Astrocyte of the cerebellum (primary cell): ENCODE results near the gene MYMK.
"Not testable (repeated sequence)": the region's sequence is repeated elsewhere in the genome, so short reads cannot be mapped to it uniquely, and the experiment has no call there.

Source experiments
- DNase-seq: peaks from one replicate; pipeline ENCODE4 v3.0.0-alpha.2; 2011; ENCODE audit warnings: low read depth
- H3K4me3 ChIP-seq: 2 replicates; pipeline ENCODE4 v1.5.1; 2011; ENCODE audit warnings: mild to moderate bottlenecking, low read depth, low read length, moderate library complexity
- CTCF ChIP-seq: IDR thresholded peaks from 2 replicates; pipeline ENCODE4 v1.5.1; 2012; ENCODE audit warnings: low read length, low read depth, moderate library complexity, mild to moderate bottlenecking; ENCODE audit errors: missing control alignments
- in situ Hi-C: cut with HindIII; loops from 2 replicates; pipeline ENCODE4 v1.10.0; 2017; ENCODE audit warnings: low sequenced_read_pairs

The MYMK gene

GRCh38 chr9:133569891-133570690 is 45.3 kb upstream of the MYMK start:
- in situ Hi-C loops: no loop called here
- no peak for TF ChIP-seq CTCF
- DNase-seq: no peak
- H3K4me3 ChIP-seq: no peak overlapping the region

DNA sequence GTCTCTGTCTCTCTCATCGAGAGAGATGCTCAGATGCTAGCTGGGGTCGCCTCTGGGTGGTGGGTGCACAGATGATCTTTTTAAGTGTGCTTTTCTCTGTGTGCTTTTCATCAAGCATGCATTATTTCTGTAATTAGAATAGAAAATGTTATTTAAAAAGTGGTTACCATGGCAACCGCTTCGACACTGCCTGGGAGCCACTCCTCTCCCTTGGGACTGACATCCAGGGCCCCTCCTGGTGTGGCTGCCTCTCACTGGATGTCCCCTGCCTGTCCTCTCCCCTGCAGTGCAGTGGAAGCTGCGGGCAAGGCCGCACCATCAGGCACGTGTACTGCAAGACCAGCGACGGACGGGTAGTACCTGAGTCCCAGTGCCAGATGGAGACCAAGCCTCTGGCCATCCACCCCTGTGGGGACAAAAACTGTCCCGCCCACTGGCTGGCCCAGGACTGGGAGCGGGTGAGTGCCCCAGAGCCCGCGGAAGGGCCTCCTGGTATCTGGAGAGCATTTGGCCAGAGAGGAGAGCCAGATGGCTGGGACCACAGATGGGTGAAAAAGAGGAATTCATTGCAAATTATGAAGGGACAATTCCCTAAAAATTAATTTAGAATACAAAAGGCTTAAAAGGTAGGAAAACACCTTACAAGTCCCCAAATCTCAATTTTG is 44.5 kb upstream of the MYMK start:
- TF ChIP-seq CTCF: no peak
- in situ Hi-C loops: no loop called here
- no peak overlapping the region for H3K4me3 ChIP-seq
- DNase-seq: no peak

DNA sequence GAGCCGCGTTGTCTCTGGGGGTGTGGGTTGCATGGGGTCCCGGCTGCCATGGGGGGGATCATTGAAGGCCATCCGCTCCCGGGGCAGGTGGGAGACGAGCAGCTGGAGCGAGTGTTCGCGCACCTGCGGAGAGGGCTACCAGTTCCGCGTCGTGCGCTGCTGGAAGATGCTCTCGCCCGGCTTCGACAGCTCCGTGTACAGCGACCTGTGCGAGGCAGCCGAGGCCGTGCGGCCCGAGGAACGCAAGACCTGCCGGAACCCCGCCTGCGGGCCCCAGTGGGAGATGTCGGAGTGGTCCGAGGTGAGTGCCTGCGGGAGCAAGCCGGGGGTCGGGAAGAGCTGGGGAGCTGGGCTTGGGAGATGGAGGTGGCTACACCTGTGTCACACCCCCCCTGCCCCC is 43.4 kb upstream of the MYMK start:
- H3K4me3 ChIP-seq: no peak overlapping the region
- DNase-seq: no peak
- TF ChIP-seq CTCF: no peak
- in situ Hi-C loops: no loop called here

DNA sequence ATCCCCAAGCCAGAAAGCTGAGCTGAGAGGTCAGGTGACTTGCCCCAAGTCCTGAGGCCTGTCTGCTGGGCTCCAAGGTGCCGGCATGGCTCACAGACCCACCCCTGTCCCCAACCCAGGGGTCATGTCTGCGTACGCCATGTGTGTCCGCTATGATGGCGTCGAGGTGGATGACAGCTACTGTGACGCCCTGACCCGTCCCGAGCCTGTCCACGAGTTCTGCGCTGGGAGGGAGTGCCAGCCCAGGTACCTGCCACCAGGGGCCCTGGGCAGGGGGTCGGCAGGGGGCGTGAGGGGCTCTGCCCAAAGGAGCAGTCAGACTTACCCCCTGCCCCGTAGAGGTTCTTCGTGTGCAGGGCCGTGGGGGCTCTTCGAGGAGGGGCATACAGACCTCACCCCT is 42.1 kb upstream of the MYMK start:
- TF ChIP-seq CTCF: no peak
- DNase-seq: no peak
- no peak overlapping the region for H3K4me3 ChIP-seq
- in situ Hi-C loops: no loop called here

GRCh38 chr9:133566382-133566781 is 41.6 kb upstream of the MYMK start:
- TF ChIP-seq CTCF: no peak
- DNase-seq: no peak
- in situ Hi-C loops: no loop called here

GRCh38 chr9:133564451-133565116 is 39.8 kb upstream of the MYMK start:
- in situ Hi-C loops: no loop called here
- no peak for DNase-seq

More at GRCh38 chr9:133566382-133566781, 41.6 kb upstream of the MYMK start:
- no peak overlapping the region for H3K4me3 ChIP-seq

DNA sequence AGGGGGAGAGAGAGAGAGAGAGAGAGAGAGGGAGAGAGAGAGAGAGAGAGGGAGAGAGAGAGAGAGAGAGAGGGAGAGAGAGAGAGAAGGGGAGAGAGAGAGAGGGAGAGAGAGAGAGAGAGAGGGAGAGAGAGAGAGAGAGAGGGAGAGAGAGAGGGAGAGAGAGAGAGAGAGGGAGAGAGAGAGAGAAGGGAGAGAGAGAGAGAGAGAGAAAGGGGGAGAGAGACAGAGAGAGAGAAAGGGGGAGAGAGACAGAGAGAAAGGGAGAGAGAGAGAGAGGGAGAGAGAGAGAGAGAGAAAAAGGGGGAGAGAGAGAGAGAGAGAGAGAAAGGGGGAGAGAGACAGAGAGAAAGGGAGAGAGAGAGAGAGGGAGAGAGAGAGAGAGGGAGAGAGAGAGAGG is 39.1 kb upstream of the MYMK start:
- H3K4me3 ChIP-seq, DNase-seq, in situ Hi-C loops: not testable (repeated sequence)

More at GRCh38 chr9:133564451-133565116, 39.8 kb upstream of the MYMK start:
- TF ChIP-seq CTCF: no peak
- no peak overlapping the region for H3K4me3 ChIP-seq
